Astrocyte (in vitro differentiated cells and primary cell): ENCODE results near the gene PLCL2.

Experiments used
- CTCF ChIP-seq: IDR thresholded peaks from 2 replicates; pipeline ENCODE4 v1.5.1; 2011; ENCODE audit warnings: low read depth, mild to moderate bottlenecking, inconsistent platforms, low read length, moderate library complexity; ENCODE audit not compliant: insufficient read depth
- EZH2 ChIP-seq: IDR thresholded peaks from 2 replicates; pipeline ENCODE4 v1.6.1; 2012; ENCODE audit warnings: mild to moderate bottlenecking, low read length, inconsistent platforms; ENCODE audit not compliant: insufficient read depth

- TF ChIP-seq CTCF (no peak), EZH2 (no peak)
These were observed 253.7 kb downstream of the PLCL2 start for GRCh38 chr3:17138246-17139039.
